OCI-M1 (cell line): ENCODE measurements around the gene RIT1.
"Not testable (repeated sequence)": the region's sequence is repeated elsewhere in the genome, so short reads cannot be mapped to it uniquely, and the experiment has no call there.

Source experiments
- DNase-seq: peaks from one replicate; lab custom pipeline; 2025; lab: John Stamatoyannopoulos, UW

RIT1 gene

DNA sequence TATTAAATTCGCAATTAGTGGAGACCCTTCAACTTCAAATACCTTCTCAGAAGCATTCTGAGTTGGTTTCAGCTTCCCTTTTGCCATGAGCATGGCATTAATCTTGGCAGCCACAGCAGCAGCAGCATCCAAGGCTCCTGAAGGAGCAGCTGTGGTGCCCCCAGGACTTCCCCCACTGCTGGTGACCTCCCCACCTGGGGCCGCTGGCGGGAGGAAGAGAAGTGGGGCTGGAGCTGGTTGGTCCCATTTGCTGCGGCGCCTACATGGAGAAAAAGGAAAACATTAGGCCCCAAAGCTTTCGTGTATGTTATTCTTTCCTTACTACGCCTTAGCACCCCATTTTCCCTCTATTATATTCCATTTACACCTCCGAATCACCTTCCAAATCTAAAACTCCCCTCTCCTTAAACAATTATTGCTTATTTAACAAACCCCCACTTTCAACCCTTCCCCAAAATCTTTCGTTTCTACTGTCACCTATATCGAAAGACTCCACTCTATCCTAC, 22.5 kb upstream of the RIT1 start:
- DNase-seq, result no peak

DNA sequence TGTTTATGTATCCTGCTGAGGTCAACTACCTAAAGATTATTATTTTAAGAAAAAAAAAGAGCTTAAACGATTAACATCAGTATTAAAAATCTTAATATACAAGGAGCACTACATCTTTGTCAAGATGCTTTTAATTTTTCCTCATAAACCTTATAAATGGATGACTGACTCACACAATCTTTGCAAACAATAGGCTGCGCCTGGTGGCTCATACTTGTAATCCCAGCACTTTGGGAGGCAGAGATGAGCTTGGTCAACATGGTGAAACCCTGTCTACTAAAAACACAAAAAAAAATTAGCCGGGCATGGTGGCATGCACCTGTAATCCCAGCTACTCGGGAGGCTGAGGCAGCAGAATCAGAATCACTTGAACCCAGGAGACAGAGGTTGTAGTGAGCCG, 21.3 kb upstream of the RIT1 start:
- DNase-seq, result no peak

DNA sequence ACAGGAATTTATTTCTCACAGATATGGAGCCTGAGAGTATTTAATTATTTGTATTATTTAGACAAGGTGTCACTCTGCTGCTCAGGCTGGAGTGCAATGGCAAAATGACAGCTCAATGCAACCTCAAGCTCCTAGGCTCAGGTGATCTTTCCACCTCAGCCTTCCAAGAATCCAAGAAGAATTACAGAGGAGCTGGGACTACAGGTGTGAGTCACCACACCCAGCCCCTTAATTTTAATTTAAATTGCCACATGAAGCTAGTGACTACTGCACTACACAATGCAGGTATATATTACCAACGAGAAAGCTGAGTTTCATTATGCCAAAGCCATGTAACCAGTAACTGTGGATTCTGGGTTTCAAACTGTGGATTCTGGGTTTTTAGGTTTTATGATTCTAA, 20.9 kb upstream of the RIT1 start:
- DNase-seq, result no peak

DNA sequence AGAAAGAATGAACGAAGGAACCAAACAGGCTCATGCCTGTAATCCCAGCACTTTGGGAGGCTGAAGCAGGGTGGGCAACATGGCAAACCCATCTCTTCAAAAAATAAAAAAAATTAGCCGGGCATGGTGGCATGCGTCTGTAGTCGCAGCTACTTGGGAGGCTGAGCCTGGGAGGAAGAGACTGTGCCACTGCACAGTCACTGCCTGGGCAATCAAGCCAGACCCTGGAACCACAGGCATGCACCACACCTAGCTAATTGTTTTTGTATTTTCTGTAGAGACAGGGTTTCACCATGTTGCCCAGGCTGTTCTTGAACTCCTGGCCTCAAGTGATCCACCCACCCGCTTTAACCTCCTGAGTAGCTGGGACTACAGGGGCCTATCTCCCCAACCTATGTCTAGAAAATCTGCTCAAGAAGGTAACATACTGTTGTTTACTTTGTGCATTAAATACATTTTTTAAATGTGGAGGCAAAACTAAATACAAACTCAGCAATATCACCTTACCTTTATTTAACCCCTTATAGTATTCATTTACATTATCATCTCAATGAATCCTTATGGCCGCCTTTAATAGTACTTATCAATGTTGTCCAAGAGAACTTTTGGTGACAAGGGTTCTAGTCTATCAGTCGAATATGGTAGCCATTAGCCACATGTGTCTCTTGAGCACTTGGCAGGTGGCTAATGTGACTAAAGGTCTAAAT, 20.3 kb upstream of the RIT1 start:
- no peak for DNase-seq

DNA sequence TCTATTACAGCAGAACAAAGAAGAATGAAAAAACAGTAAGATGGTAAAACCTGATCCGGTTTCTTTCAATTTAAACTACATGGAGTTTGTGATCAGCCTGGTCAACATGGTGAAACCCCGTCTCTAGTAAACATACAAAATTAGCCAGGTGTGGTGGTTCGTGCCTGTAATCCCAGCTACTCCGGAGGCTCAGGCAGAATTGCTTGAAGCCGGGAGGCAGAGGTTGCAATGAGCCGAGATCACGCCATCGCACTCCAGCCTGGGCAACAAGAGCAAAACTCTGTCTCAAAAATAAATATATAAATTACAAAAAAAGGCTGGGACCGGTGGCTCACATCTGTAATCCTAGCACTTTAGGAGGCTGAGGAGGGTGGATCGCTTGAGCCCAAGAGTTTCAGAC, 19.6 kb upstream of the RIT1 start:
- DNase-seq, result not testable (repeated sequence)

DNA sequence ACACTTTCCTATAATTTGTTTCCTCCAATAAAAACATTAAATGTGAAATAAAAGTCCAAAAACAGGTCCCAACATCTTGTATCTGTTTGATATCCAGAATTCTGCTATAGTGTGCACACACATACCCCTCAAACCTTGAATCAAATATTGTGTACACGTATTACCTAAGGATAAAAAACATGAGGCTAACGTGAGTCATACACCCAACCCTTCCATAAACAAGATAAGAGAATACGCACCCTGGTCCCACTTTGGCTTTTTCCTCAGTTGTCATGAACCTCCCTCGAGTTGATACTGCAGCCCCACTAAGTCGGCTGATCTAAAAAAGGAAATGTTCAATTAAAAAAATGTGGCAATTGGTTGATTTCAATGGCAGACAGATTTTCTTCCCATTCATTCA, 17.9 kb upstream of the RIT1 start:
- DNase-seq, result no peak

DNA sequence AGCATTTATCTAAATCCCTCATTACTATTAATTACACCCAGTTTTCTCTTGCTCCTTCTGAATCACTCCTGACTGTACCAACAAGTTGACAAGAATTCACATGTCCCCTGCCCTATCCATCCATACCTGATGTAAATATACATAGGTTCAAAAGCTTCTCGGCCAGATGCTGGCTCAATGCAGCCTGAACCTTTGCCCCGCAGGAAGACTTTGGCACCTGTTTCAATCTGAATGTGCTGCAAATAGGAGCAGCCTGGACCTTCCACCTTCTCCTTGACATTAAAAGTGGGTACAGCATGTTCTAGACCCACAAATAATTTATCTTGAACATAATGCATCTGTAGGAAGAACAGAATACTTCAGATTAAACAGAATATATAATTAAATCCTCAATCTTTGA, 14.4 kb upstream of the RIT1 start:
- DNase-seq, result no peak

DNA sequence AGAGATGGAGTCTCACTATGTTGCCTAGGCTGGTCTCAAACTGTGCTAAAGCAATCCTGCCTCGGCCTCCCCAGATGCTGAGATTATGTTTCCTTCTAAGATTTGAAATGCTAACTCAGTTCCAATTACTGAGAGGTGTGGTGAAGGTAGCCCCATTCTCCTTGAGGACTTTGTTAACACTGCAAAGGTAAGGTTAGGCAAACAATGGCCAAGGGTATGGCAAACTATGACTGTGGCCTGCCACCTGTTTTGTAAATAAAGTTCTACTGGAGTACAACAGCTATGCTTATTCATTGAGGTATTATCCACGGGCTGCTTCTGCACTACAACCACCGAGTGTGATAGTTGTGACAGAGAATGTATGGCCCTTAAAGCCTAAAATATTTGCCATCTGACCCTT, 9.6 kb upstream of the RIT1 start:
- no peak for DNase-seq

DNA sequence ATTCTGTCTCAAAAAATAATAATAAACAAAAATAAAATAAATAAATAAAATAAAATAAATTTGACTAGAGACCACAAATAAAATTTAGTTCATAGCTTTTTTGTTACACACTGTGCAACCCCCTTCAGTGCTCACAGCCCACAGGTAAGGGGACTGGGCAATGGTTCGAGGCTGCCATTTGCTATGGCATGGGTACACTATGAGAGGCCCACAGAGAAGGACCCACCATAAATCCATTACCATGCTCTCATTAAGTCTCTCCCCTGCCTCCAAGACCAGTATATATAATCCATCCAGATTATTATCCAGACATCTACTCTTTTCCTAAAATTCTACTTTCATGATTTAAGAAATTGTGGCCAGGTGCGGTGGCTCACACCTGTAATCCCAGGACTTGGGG, 8.7 kb upstream of the RIT1 start:
- no peak for DNase-seq

DNA sequence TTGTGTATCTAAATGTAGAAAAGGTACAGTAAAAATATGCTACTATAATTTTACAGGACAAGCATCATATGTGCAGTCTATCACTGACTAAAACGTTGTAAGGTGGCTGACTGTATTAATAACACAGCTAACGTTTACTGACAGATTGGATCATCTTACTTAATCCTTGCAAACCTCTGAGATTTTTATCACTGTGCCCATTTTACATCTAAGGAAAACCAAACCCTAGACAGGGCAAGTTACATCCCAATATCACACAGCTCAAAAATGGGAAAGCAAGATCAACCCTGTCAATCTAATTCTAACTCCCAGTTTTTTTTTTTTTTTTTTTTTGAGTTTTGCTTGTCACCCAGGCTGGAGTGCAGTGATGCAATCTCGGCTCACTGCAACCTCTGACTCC, 7.5 kb upstream of the RIT1 start:
- no peak for DNase-seq

DNA sequence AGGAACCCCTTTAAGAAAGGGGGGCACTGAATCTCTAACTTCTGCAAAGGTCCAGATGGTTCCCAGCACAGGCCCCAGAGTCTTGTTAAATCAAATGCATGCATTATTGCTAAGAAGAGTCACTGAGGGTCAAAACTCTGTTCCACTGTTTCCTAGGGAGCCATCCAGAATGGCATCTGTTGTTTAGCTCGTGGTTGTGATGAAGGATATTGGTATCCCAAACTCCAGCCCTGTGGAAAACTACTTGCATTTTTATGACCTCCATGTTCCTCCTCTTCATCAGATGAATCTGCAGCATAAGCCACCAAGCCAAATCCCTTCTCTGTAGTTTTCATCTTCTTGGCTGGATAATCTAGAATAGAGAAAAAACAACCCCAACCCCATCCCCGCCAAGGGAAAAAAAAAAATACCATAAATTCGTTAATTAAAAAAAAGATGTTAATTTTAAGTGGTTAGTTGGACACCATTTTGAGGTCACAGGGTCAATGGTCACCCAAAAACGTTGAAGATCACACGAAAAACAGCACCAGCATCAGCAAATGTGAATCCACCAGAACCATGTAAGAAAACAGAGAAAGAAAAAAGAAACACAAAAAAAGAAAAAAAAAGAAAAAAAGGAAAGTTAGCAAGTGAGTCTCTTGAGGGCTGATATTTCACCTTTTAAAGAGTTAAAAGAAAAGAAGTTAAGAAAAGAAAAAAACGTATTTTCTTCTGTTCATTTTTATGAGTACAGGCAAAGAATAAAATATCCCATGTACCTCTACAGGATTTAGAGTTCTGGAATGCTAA, 3.0 kb upstream of the RIT1 start:
- DNase-seq, result no peak

DNA sequence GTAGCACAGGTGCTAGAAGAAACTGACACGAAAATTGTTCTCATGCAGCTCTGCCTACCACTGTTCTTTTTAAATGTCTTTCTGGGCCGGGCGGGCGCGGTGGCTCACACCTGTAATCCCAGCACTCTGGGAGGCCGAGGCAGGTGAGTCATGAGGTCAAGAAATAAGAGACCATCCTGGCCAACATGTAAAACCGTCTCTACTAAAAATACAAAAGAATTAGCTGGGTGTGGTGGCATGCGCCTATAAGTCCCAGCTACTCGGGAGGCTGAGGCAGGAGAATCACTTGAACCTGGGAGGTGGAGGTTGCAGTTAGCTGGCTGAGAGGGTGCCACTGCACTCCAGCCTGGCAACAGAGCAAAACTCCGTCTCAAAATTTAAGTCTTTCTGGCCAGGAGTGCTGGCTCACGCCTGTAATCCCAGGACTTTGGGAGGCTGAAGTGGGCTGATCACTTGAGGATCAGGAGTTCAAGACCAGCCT, 947 bp upstream of the RIT1 start:
- DNase-seq, result no peak

DNA sequence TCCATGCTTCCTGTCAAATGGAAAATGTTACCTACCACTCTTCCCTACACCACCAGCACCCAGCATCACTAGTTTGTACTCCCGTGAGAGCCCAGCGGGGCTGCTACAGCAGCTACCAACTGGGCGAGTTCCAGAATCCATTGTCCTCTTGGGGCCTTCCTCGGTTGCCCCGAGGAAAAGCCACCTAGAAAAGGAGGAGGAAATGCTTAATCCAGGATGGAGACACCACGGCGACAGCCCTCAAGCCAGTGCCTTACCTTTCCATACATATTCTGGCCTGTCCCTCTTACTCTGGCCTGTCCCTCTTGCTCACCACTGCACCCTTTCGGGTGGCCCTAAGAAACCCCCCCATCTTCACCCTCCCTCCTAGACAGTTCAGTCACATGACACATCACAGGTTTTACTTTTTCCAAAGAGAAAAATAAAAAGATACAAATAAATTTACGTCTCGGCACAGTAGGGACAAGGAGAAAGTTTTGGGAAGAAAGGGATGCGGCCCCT, 478 bp downstream of the RIT1 start:
- DNase-seq, result peak; percentile 76

DNA sequence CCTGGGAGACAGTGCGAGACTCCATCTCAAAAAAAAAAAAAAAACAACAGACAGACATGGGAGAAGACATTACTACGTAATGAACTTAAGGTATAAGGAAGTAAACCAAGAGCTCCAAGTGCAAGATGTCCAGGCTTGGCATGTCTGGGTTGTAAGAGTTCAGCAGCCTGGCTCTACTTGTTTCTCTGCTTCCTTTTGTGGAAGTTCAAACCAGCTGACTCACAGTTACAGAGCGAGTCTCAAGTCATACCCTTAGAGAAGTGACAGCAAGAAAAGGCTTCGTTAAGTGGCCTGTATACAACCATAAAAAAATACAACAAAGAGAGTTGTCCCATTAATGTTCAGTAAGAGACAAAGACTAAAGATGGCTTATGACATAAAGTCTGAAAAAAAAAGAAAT, 1.3 kb downstream of the RIT1 start:
- DNase-seq, result peak; percentile 77

DNA sequence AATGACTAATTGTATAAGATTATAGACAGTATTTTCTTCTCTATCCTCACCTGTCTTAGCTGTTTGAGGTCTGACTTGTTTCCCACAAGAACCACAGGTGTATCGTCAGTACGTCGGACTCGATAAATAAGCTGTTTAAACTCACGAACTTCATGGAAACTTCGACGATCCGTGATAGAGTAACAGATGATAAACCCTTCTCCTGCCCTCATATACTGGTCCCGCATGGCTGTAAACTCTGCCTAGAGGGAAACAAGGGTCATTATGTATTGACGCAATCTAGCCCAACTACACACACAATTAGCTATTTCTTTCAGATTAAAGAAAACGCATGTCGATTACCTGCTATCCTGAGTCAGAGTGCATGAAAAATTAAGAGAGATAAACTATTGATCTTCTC, 6.9 kb downstream of the RIT1 start:
- no peak for DNase-seq

DNA sequence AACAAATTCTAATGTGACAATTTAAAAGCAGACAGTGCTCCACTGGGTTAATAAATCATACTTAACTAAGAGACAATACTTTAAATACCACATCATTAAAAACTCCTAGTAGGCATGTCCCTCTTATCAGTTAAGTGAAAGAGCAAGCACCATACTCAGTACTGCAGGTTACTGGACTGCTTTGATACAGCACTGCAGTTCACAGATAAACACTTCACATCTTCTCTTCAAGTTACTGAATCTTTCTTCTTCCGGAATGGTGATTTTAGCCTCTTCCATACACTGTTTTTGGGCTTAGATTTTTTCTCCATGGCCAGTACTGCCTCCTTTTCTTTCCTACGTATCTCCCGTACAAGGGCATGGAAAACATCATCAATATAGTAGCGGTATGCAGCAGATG, 11.0 kb downstream of the RIT1 start:
- DNase-seq, result no peak

DNA sequence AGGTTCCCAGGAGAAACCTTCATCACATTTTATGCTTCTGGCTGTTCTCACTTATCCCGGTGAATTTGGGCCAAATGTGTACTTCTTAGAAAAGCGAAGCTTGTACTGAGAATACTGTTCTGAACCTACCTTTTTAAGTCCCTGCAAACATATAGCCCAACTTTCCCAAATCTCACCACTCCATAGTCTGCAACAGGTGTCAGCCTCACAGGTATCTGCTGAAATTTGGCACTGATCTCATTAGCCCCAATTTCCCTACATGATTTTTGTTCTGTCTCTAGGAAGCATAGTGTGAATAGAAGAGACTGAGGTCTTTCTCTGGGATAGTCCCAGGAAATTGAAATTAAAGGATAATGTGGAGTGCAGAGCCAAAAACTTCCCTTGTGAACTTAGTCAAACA, 11.5 kb downstream of the RIT1 start:
- DNase-seq, result no peak

DNA sequence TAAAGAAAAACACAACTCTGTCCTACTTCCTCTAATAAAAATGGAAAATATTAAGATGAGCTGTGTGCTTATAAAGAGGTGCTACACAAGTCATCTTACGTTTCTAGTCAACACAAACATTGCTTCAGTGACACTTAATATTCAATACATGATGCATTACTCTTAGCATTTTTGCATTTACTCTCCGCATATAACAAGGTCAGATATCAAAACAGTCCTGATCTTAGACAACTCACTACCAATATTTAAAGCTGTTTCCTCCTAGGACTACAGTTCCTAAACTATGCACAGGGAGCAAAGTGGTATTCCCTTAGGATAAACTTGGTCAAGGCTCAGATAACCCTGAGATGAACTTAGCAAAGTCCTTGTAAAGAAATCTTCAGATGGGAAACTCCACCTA, 12.3 kb downstream of the RIT1 start:
- no peak for DNase-seq

DNA sequence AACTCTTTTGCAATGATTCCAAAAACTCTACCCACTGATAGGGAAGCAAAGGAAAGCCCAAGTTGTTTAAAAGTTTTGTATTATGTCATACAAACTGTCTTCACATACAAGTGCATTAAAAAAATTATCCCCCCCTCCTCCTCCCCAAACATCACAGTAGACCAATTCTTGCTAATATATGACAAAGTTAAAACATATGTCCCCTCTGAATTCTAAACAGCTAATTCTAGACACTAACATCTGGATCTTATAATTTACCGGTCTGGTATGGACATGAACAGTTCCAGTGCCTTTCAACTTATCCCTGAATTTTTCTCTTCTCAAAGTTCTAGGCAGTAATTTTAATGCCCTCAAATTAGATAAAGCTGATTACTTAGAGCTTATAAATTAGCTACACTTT, 13.4 kb downstream of the RIT1 start:
- DNase-seq, result no peak

DNA sequence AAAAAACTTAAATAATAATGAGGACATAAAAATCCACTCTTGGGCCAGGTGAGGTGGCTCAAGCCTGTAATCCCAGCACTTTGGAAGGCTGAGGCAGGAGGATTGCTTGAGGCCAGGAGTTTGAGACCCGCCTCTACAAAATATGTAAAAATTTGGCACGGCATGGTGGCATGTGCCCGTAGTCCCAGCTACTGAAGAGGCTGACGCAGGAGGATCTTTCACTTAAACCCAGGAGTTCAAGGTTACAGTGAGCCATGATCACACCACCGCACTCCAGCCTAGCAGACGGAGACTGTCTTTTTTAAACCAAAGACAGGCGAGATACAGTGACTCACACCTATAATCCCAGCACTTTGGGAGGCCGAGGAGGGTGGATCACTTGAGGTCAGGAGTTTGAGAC, 14.7 kb downstream of the RIT1 start:
- DNase-seq, result not testable (repeated sequence)

DNA sequence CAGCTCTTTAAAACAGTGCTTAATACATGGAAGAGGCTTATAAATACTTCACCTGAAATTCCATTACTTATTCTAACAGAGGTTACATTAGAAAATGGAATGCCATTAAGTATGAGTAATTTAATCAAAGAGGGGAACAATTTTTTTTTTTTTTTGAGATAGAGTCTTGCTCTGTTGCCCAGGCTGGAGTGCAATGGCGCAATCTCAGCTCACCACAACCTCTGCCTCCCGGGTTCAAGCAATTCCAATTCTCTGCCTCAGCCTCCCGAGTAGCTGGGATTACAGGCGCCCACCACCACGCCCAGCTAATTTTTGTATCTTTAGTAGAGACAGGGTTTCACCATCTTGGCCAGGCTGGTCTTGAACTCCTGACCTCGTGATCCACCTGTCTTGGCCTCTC, 15.5 kb downstream of the RIT1 start:
- DNase-seq, result not testable (repeated sequence)

DNA sequence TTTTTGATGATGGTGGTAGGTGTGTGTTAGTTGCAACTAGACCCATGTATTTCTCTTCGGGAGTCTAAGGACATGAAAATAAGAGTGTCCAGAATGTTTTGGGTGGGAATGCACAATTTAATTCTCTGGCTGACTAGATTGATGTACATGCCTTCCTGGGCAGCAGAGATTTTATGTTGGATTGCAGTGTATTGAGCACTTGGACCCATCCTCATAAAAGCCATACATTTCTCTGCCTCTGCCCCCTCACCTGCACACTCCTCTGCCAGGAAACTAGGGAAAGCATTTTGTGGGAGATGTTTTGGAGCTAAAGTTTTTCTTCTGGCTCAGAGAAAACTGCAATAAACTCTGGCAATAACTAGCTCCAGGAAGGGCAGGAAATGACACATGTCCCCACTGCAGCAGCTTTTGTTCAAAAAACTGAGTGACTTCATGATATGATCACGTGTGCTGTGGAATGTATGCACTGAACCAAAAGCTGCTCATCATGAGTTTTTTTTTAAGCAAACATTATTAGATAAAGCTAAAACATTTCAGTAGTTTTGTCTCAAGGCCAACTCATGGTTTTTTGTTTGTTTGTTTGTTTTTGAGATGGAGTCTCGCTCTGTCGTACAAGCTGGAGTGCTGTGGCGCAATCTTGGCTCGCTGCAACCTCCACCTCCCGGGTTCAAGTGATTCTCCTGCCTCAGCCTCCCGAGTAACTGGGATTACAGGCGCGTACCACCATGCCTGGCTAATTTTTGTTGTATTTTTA, 17.6 kb downstream of the RIT1 start:
- DNase-seq, result peak; percentile 20

DNA sequence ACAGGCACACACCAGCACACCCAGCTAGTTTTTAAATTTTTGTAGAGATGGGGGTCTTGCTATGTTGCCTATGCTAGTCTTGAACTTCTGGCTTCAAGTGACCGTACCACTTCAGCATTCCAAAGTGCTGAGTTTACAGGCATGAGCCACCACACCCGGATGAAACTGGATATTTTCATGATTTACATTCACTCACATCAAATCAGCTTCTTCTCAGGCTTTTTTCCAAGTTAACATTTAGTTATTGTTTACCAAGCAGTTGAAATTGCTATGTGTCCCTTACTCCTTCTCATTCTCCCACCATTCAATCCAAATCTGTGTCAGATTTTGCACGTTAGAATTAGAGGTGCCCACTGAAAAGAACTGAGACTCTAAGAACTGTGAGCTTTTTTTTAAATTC, 18.4 kb downstream of the RIT1 start:
- no peak for DNase-seq
